HG03280 (cell line): Measurements from ENCODE around the gene GET3.
A peak's percentile ranks its signal among the peaks of the same experiment; 100 is the strongest.
"Not testable (repeated sequence)": the region's sequence is repeated elsewhere in the genome, so short reads cannot be mapped to it uniquely, and the experiment has no call there.

Experiments used
- ATAC-seq: cut with Tn5 transposase; IDR thresholded peaks from one replicate; pipeline ENCODE4 v1.9.1; 2021; ENCODE audit warnings: mild to moderate bottlenecking, moderate library complexity; ENCODE audit not compliant: unreplicated experiment

The GET3 gene

GRCh38 chr19:12790628-12791344, 53.5 kb downstream of the GET3 start:
- ATAC-seq: no peak

DNA sequence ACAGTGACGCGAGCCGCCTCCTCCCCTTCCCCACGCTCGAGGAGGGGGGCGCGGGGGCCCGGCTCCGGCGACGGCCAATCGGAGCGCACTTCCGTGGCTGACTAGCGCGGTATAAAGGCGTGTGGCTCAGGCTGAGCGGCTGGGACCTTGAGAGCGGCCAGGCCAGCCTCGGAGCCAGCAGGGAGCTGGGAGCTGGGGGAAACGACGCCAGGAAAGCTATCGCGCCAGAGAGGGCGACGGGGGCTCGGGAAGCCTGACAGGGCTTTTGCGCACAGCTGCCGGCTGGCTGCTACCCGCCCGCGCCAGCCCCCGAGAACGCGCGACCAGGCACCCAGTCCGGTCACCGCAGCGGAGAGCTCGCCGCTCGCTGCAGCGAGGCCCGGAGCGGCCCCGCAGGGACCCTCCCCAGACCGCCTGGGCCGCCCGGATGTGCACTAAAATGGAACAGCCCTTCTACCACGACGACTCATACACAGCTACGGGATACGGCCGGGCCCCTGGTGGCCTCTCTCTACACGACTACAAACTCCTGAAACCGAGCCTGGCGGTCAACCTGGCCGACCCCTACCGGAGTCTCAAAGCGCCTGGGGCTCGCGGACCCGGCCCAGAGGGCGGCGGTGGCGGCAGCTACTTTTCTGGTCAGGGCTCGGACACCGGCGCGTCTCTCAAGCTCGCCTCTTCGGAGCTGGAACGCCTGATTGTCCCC, 54.2 kb downstream of the GET3 start, which contains the start of gene JUNB:
Gene JUNB, plus strand, starts transcription at position 142 of the 706 bp plus-strand sequence. Its CDS starts 286 bp downstream, at position 428.
- ATAC-seq: peak; percentile 31

- ATAC-seq: no peak
Observed at GRCh38 chr19:12792051-12792852, 55.0 kb downstream of the GET3 start.

DNA sequence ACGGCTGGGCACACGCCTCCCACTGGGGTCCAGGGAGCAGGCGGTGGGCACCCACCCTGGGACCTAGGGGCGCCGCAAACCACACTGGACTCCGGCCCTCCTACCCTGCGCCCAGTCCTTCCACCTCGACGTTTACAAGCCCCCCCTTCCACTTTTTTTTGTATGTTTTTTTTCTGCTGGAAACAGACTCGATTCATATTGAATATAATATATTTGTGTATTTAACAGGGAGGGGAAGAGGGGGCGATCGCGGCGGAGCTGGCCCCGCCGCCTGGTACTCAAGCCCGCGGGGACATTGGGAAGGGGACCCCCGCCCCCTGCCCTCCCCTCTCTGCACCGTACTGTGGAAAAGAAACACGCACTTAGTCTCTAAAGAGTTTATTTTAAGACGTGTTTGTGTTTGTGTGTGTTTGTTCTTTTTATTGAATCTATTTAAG, 55.6 kb downstream of the GET3 start:
- no peak for ATAC-seq

DNA sequence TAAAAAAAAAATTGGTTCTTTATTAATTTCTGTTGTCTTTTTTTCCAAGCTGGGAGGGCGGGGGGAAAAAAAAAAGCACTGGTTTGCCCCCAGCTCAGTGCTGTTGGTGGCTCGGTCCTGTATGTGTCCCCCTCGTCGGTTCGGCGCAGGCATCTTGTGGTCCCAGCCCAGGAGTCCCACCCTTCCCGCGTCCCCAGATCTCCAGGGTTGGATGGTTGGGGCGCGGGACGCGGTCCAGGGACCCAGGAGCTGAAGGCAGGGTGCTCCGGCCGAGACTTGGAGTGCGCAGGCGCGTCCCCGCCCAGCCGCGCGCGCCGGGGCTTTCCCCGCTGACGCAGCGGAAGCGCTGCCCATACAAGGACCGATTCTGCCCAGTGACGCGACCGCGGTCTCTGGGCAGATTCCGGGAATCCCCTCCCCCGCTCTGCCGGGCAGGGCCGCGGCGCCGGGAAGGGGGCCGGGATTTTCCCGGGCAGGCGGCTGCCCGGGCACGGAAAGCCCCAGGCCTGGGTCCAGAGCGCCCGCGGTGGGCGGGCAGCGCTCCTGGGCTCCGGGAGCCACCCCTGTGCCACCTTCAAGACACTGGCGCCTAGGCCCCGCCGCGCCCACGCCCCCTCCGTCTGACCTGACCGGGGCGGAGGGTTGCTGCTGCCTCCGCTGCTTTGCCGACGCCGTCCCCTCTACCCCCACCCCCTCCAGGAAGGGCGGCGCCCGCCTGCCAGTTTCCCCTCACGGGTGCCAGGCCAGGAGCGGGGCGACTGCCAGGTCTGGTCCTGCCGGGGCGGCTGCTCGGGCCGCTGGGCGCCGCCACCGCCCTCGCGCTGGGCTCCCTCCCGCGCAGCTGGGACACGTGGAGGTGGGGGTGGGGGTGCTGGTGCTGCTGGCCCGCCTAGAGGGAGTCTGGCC, 56.2 kb downstream of the GET3 start:
- peak; percentile 34 for ATAC-seq

DNA sequence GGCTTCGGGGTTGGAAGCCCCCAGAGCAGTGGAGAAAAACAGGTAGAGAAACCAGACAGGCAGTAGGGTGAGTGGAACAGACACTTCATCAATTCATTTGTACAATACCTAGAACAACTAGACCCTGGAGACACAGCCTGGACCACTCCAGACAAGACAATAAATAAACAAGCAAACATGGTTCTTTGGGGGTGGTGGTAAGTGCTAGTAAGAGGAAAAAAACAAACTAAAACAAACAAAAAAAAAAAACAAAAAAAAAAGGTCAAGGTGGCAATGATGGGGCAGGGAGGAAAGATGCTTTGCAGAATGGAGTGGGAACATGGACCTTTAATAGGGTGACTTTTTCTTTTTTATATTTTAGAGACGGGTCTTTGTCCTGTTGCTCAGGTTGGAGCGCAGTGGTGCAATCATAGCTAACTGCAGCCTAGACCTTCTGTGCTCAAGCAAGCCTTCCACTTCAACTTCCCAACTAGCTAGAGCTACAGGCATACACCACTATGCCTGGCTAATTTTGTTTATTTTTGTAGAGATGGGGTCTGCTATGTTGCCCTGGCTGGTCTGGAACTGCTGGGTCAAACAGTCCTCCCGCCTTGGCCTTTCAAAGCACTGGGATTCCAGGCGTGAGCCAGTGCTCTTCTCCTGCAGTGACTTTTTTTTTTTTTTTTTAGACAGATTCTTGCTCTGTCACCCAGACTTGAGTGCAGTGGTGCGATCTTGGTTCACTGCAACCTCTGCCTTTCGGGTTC, 57.1 kb downstream of the GET3 start:
- no peak for ATAC-seq

DNA sequence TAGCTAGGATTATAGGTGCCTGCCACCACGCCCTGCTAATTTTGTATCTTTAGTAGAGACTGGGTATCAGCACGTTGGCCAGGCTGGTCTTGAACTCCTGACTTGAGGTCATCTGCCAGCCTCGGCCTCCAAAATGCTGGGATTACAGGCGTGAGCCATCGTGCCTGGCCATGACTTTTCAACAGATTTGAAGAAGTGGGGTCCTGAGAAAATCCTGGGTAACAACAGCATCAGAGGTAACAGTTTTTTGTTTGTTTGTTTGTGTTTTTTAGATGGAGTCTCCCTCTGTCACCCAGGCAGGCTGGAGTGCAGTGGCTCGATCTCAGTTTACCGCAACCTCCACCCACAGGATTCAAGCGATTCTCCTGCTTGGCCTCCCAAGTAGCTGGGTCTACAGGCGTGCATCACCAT, 57.7 kb downstream of the GET3 start:
- ATAC-seq: no peak

DNA sequence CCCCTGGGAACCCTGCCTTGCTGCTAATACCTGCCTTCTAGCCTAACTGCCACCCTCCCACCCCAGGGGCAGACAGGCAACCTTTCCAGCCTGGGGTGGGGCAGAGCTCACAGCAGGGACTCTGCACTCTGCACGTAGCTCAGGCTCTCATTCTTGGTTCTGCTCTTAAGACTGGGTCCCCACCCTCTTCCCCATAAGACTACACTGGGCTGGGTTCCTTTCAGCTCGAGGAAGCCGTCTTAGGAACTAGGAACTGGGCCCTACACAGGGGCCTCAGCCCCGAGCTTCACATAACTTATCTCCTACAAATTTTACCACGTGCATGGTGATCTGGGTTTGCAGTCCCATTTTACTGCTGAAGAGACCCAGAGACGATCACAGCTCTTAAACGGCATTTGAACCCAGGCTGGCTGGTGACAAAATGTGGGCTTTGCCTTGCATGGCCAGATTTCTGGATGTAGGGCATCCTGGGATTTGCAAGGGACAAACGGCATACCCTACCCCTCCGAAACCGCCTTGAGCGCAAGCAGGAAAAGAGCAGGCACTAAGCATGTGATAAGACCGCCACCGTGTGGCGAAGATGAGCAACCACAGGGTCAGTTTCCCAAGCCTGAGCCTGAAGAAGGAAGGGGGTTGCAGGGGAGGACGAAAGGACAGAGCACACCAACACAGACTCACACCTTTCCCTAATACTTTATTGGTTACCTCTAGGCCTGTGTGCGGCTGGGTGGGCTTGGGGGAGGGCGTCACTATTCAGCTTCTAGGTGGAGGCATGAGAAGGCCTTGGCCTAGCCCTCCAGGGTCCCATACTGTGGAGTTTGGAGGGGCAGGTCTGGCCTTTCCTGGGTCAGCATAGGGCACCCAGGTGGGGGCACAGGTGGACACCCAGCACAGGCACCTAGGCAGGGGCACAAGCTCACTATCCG, 59.1 kb downstream of the GET3 start:
- ATAC-seq: no peak

GRCh38 chr19:12797141-12797587, 59.9 kb downstream of the GET3 start:
- no peak for ATAC-seq

DNA sequence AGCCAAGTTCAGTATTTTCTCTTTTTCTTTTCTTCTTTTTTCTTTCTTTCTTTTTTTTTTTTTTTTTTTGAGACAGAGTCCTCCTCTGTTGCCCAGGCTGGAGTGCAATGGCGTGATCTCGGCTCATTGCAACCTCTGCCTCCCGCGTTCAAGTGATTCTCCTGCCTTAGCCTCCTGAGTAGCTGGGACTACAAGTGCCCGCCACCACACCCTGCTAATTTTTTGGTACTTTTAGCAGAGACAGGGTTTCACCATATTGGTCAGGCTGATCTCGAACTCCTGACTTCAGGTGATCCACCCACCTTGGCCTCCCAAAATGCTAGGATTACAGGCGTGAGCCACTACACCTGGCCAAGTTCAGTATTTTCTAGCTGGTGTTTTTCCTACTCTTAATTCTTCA, 60.3 kb downstream of the GET3 start:
- not testable (repeated sequence) for ATAC-seq
